HG02571 (cell line): ENCODE results near the gene GPC5.

Experiments
- ATAC-seq: cut with Tn5 transposase; IDR thresholded peaks from one replicate; pipeline ENCODE4 v1.9.1; 2021; ENCODE audit warnings: mild to moderate bottlenecking, moderate library complexity; ENCODE audit not compliant: unreplicated experiment

The GPC5 gene

DNA sequence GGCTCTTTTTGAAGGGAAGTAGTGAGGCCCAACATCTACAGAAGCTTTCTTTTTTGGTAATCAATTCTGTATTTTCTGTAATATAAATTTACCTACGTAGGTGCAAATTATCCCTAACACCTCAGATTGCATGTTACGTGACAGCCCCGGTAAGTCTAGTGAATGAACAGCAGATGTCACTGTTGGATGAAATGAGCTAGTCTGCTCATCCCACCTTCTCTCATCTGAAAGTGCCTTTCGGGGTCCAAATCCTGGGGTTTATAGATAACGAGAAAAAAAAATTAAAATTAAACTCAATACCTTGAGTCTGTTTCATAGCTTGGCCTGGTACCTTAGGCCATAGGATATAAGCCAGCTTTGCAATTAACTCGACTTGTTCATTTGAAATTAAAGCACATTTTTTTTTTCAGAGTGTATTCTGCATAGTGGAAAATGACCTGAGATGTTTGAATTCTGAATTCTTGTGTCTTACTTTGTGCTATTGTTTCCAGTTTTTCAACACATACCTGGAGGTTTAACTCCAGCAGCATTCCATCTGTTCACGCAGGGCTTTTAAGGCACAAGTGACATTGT lies 548.2 kb downstream of the GPC5 start:
- ATAC-seq = no peak

GRCh38 chr13:91948736-91949135 lies 550.3 kb downstream of the GPC5 start:
- ATAC-seq = no peak

DNA sequence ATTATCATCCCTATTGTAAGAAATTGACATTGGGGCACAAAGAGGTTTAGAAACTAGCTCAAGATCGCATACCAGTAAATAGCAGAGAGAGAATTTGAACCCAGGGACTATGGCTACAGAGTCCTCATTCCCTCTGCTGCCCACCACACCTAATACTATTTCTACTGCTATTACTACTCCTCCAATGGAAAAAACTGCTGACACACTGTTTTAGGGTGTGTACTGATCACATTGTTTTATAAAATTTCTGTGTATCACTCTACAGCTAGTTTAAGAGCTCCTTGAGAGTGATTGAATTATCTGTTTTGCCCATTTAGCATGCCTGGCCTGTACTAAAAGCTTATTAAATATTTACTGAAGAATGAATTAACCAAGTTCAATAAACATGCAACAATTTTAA lies 552.4 kb downstream of the GPC5 start:
- no peak for ATAC-seq

DNA sequence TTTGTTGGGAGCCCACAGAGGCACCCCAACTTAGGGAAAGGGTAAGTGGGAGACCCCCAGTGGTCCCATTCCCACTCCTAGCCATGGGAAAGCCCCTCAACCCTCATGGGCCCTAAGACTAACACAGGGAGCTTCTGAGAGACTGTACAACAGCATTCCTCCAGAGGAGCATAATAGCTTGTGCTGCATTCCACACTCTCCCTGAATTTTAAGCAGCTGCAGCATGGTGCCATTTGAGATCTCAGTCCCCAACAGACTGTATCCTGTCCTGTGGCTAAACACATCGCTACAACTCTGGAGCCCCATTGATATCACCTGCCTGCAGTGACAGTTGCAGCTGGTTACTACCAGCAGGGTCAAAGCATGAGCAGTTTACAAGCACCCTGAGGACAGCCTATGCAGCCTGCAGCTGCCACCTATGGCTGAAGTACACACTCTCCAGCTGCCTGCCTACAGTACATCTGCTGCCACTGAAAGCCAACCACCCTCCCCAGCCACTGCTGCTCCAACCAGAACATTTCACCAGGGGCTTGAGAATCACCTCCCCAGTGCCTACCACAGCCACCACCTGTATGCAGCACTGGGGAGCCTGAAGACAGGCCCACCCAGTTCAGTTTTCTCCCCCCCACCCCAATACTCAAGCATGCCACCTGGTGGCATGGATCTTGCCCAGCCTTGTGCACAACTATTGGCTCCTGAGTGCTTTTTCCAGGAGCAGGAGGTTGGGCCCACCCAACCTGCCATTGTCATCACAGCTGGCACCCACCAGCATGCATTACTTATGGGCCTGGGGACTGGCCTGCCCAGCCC lies 557.3 kb downstream of the GPC5 start:
- no peak for ATAC-seq

GRCh38 chr13:91960947-91961346 lies 562.5 kb downstream of the GPC5 start:
- ATAC-seq = no peak

DNA sequence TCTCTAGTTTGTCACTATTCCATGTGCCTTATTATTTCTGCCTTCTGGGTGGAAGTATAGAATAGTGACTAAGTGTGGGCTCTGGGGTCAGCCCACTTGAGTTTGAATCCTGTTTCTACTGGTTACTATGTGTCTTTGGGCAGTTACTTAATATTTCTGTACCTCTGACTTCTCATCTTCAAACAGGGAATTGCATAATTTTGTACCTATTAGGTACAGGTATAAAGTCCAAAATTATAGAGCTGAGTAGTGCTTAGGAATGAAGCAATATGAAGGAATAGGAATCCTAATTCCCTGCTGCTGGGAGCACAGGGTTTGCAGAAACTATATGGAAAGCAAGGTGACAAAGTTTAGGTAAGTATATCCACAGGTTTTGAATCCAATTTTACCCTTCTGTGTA lies 564.5 kb downstream of the GPC5 start:
- no peak for ATAC-seq

DNA sequence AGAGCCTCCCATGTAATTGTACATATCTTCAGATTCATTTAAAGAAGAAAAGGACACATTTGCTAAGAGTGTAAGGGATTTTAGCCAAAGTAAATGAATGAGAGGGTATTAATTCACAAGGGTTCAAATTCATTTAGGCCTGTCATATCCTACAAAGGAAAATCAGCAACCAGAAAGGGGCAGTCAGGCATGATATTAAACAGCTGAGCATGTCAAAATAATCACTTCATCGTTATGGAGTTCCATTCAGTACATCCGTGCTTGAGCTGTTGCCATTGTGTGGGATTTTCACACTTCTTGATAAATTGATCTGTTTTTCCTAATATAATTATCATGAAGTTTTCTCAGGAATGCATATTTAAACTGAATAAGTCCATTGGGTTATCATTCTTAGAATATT lies 567.1 kb downstream of the GPC5 start:
- ATAC-seq = no peak

DNA sequence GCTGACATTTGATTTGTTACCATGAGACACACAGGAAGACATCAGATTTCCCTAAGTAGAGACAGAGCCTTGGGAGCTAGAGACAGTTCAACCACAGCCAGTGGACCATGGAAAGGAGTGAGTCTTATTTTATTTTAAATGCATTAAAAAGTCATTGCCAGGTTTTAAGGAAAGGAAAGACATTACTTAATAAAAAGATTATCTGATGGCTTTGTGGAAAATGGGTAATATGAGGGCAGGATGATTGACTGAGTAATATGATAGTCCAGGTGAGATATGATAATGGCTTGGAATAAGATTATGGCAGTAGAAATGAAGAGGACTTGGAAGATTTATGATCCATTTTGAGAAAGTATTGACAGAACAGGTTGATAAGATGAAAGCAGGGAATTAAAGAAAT lies 580.1 kb downstream of the GPC5 start:
- ATAC-seq = no peak

GRCh38 chr13:91986761-91987483 lies 588.5 kb downstream of the GPC5 start:
- no peak for ATAC-seq

DNA sequence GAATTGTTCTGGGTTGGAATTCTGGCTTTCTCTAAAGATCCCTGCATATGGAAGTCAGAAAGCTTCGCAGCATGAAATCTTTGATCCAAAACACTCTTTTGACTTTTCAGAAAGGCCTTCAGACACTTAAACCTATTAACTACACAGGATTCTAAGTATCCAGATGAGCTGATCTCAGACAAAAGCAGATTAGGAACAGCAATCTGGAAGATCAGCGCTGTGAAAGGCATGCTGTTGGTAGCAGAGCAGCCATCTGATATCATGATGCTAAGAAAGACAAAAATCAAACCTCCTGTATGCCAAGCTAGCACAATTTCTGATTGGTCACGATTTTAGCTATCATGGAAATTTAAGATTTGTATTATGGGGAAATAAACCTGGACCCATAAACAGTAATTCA lies 589.9 kb downstream of the GPC5 start:
- ATAC-seq = no peak

DNA sequence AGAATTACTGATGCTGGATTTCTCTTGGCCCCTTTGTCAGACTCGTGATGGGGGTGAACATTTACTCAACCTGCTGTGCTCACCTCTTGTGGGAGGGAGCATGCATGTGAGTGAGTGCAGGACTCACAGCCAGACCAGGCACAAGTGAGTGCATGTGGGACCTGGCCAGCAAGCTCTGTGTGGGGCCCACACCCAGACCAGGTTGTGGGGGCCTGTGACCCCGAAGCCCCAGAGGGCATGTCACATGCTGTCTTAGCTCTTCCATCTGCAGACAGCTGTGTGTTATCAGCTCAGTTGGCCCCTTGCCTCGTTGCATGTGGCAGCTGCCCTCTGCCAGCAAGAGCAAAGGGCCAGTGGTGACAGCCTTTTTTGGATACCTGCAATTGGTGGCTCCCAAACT lies 614.4 kb downstream of the GPC5 start:
- no peak for ATAC-seq

GRCh38 chr13:92017737-92018136 lies 619.3 kb downstream of the GPC5 start:
- ATAC-seq = no peak

DNA sequence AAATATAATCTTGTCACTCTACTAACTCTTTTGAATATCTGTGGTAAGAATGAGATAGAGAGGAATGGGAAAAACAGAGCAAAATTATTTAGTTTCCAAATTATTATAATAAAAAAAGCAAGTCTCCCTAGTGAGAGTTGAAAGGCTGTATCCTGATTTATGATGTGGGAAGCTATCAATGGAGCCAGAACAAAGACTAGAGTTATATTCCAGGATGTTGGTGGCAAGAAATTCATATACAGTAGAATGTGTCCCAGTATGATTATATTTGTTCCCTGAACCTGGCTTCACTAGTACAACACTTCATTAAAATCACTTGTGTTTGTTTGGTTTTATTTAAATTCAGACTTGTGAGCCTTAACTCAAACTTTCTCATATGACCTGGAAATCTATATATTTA lies 630.3 kb downstream of the GPC5 start:
- no peak for ATAC-seq

DNA sequence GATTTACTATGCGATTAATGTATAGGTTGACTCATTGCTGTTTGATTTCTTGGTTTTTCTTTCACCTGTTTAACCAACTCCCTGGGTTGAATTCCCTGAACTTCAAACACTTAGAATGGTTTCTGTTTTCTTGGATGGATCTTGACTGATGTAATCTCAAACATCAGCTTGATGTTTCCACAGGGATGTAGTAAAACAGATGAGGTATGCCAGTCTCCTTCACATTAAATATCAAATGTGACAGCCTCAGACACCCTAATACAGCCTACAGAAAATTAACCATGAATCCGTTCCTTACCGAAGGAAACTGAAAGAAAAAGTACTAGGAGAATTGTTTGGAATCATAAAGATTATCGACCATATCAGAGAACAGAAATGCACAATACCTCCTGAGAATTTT lies 631.2 kb downstream of the GPC5 start:
- ATAC-seq = no peak

DNA sequence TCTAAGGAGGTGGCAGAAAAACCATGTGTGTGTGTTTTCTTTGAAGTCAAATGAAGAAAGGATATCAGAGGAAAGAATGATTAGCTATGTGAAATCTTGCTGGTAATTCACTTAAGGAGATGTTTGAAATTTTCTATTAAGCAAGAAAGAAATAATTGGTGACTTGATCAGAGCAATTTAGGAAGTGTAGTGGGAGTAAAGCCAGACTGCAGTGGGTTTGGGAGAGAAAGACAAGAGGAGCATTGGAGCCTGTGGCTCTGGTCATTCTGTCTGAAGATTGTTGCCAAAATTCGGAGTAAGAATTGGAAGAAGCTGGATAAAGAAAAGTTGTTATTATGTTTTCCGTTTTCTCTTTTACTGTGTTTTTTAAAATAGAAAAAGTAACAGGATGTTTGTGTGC lies 640.5 kb downstream of the GPC5 start:
- ATAC-seq = no peak

GRCh38 chr13:92042522-92042921 lies 644.1 kb downstream of the GPC5 start:
- ATAC-seq = no peak

GRCh38 chr13:92044351-92044750 lies 645.9 kb downstream of the GPC5 start:
- ATAC-seq = no peak

DNA sequence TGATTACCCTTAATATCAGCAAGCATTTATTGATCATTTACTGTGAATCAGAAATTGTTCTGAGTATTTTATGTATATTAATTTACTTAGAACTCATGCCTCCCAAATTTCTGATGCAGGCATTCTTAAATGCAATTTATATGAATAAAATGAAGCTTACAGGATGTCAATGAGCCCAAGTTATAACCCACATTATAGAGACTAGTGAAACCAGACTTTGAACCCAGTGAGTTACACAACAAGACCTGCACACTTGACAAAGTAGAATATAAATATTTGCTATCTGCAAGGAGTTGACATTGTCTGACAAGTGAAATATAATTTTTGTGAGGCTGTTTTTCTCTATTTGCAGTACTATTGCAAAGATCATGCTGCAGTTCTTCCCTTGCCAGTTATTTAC lies 656.0 kb downstream of the GPC5 start:
- ATAC-seq = no peak

GRCh38 chr13:92074658-92075057 lies 676.2 kb downstream of the GPC5 start:
- no peak for ATAC-seq

DNA sequence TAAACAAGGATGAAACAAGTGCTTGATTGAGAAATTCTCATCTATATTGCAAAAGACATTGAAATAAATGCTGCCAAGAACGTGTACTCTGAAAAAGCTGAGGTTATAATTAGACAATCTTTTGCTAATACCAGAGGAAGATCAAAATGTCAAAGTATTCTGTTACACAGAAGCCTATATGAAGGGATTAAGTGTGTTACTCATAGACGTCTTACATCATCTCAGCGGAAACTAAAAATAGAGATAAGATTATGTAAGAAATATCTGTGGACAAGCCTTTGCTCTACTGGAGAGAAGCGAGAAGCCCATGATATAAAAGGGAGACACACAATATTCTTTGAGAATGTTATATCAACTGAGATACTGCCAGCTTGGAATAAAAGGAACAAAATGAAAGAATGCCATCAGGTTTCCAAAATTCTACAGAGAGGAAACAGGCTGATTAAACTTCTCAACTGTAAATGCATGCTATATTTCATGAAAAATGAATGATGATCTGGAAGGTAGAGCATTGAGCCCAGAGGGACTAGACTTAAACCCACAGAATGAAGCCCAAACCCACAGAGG lies 699.0 kb downstream of the GPC5 start:
- no peak for ATAC-seq

- no peak for ATAC-seq
Measured at GRCh38 chr13:92101801-92102200, 703.4 kb downstream of the GPC5 start.

GRCh38 chr13:92103689-92104153 lies 705.3 kb downstream of the GPC5 start:
- no peak for ATAC-seq
